Myocyte (in vitro differentiated cells): Measurements from ENCODE around the gene SOX6. TPM values are rescaled to one million over a fixed set of nuclear protein-coding genes. Genes with fewer than 3 reads are reported as not detected.
"Not testable (repeated sequence)": the region's sequence is repeated elsewhere in the genome, so short reads cannot be mapped to it uniquely, and the experiment has no call there.

Experiments used
- DNase-seq: peaks from one replicate; pipeline ENCODE4 v3.0.0-alpha.2; 2012; ENCODE audit warnings: low read depth
- total RNA-seq: library from RNA; depleted of rRNA; stranded (reverse); fragments of >200 nt; gene quantifications from 2 replicates; pipeline ENCODE4 v1.2.3, GENCODE V29; 2014

The SOX6 gene
- total RNA-seq, 1 donor from 2014 or later, result 1.1 TPM

DNA sequence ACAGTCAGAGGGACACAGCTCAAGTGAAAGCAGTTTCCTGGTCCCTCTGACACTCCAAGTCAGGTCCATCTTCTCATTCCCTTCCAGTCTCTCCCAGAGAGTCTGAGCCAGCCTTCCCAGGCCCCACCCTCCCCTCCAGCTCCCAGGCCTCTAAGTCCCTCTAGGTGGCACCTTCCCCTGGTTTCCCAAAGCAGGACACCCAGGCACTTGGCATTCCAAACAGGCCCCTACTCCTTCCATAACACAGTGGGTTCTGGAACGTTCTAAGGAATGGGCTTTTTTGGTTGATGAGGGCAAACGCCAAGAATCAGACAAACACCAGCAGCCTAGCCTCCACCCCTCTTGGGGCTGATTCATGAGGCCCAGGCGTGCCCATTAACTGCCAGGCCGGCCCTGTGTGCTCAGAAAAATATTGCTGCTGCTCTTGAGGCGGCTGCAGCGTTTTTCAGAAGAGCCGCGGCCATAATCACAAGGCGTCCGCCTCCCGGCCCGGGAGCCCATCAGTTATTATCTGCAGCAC lies 418.7 kb downstream of the SOX6 start:
- DNase-seq, result no peak

DNA sequence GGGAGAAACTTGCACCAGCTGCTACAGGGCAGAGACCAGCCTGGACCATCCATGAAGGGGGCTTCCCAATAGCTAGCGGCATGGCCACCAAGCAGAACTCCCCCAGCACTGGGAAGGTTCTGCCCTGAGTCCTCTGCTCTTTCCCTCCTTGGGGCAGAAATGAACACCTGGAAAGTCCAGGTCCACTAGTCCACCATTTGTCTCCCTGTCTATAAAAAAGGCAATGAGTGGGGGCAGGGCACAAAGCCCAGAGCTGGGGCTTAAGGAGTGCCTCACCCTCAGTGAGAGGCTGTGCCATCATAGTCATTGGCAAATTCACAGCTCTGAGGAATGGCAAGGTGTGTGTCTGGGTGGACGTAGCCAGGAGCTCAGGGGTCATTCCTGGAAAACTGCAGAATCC lies 420.3 kb downstream of the SOX6 start:
- no peak for DNase-seq

DNA sequence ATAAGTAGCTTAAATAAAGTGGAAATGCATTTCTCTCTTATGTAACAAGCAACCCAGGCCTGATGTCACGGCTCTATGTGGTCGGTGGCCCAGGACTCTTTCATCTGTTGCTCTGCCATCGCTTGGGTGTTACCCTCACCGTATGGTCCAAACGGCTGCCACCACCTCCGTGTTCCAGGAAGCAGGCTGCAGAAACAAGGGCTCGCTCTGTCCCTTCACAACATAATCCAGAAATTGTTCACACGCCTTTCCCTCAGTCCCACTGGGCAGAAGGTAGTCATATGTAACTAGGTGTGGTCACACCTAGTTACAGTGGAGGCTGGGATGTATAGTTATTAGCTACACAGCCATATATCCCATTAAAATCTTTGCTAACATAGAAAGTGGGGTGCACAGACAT lies 421.0 kb downstream of the SOX6 start:
- DNase-seq, result no peak

DNA sequence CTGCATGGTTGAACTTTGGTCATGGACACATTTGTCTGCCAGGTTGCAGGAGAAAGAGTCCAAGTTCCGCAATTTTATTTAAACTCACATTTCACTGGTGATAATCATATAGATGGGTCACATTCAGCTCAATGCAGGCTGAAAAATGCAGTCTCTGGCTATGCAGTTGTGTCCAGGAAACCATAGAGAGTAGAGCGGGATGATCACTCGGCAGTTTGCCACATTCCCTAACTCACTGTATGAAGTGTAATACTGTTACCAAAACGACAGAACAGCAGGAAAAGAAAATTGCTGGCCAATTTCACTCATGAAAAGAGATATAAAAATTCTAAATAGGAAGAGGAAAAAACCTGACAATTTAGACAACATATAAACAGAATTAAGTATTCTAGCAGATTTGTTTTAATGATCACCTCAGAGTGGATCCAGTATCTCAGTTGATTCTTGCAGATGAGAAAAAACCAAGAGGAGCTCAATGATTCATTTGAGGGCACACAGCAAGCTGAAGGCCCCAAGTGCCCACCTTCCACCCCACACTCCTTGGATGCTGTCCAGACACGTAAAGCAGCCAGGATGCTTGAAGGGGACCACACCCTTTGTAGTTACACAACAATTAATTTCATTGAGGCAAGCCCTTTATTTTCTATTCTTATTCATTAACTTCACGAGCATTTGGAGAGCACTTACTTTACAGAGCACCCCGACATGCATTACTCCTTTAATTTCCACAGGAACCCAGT lies 422.3 kb downstream of the SOX6 start:
- no peak for DNase-seq

DNA sequence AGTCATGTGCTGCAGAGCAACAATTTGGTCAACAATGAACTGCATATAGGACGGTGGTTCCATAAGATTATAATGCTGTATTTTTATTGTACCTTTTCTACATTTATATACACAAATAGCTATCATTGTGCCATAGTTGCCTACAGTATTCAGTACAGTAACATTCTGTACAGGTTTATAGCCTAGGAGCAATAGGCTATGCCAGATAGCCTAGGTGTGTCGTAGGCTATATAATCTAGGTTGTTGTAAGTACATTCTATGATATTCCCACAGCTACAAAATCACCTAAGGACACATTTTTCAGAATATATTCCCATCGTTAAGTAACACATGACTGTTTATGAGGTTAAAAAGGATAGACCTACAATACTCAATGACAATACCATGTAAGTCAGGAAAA lies 423.9 kb downstream of the SOX6 start:
- DNase-seq, result no peak

DNA sequence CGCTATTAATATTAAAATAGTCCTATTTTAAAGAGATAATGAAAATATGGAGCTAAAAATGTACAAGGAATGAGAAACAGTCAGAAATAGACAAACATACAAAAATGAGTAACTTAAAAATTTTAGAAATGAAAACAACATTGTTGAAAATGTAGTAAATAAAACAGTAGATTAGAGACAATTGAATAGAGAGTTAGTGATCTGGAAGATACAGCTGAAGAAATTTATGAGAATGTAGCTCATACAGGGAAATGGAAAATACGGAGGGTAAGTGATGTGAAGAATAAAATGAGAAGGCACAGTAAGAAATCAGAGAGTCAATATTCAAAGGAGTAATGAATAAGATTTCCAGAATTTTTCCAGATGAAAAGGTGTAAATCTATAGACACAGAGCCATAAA lies 424.8 kb downstream of the SOX6 start:
- DNase-seq, result no peak

DNA sequence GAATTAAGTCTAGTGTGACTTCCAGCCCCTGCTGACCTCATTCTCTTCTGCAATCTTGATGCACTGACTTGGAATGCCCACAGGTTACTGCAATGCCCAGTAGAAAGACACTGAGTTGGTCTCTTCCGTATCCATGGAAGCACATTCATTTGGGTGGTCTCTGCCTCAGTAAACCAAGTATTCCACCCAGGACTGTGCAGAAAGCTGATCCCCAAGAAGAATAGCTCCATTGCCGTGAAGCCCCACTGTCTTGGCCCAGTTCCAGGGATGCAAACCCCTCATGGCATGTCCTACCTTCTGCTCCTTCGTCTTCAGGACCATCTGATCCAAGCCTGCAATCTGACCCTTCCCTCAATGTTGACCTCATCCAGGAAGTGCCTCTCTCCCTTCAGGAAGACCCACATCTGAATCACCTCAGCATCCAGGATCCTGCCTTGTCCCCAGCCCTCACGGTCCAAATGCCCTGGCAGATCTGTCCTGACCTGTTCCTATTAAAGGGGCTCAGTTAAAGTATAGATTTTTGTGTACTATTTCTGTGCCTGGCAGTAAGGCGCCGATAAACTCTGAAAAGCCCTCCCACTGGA lies 425.8 kb downstream of the SOX6 start:
- no peak for DNase-seq

DNA sequence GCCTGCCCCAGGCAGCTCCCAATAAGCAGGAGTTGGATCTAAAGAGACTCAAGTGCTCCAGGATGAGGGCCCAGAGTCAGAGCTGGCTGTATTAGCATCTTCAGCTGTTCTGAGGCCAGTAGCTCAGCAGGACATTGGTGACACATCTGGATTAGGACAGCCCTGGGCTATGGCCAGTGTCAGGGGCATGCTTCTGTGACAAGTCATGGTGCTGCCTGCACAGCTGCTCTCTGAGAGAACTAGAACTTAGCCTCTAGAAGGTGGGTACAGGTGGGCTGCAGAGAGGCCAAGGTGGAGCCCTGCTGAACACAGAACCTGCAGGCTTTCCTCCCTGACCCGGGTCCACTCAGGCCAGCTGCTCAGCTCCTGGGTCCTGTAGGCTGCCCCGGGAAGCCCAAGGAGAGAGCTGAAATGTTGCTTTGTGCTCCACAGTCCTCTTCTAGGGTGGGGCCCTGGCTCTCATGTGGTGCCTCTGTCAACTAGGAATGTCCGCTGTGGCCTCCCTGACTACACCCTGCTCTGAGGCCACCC lies 426.9 kb downstream of the SOX6 start:
- DNase-seq, result no peak

DNA sequence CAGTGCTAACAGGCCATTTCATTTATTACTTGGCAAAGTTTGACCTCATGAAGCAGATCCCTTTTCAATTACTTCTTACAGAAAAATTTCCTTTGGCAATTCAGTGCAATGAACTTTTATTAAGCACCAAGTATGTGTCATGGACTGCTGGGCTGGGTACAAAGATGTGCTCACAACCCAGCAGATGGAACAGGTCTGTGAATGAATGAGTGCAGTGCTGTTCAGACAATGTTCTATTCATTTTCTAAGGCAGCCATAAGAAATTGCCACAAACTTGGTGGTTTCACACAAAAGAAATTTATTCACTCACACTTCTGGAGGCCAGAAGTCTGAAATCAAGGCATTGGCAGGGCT lies 428.5 kb downstream of the SOX6 start:
- DNase-seq, result no peak

DNA sequence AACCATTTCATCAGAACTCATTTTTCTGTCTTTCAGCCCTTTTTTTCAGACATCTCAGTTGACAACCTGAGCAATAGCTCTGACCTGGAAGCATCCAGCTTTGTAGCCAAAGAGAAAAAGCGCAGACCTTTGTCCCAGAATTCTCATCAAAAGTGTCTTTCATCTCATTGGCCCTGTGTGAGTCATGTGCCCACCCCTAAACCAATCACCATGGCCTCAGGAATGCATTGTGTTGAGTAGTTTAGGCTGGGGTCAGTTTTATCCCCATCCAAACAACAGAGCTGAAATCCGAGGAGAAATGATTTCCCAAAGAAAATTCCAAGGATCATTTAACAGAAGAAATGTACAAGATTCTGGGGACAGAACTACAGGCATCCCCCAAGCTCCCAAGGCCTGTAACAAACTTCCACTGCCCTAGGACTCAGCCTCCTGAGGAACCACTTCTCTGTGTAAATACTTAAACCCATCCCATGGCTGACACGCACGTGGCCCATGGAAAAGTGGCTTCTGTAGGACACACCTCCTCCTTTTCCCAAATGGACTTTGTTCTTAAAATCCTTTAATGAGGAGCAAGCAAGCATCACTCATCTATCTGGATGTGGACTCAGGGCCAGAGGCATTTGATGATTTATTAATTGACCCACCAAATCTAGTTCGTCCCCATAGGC lies 429.0 kb downstream of the SOX6 start:
- DNase-seq, result no peak

DNA sequence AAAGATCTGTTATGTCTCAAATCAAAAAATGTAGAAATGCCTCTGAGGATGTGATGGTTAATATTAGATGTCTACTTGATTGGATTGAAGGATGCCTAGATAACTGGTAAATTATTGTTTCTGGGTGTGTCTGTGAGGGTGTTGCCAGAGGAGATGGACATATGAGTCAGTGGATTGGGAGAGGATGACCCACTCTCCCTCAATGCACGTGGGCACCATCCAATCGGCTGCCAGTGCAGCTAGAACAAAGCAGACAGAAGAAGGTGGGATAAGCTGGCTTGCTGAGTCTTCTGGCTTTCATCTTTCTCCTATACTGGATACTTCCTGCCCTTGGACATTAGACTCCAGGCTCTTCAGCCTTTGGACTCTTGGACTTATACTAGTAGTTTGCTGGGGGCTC lies 430.3 kb downstream of the SOX6 start:
- DNase-seq, result no peak

DNA sequence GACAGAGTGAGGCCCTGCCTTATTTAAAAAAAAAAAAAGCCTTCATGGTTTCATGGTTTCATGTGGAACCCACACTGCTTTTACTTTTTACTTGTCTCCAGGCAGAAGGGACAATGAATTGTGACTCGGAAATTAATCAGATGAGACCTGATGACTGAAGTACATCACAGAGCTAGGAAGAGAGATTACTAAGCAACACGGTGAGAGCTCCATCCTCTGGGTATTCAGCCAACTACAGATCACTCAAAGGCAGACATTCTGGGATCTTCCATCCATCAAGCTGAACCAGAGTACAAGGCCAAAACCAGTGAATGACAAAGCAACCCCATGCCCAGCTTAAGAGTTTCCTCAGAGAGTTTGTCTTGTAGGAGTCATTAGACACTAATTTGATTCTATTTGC lies 433.2 kb downstream of the SOX6 start:
- no peak for DNase-seq

DNA sequence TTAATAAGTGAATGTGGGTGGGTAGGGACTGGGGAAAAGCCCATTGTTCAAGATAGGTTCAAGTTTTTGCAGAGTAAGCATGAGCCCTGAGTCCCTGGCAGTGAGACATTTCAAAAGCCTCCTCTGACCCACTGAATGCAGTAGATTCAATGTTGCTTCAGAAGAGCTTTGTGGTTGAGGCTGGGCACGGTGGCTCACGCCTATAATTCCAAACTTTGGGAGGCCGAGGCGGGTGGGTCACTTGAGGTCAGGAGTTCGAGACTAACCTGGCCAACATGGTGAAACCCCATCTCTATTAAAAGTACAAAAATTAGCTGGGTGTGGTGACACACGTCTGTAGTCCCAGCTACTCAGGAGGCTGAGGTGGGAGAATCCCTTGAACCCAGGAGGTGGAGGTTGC lies 433.6 kb downstream of the SOX6 start:
- DNase-seq, result not testable (repeated sequence)

DNA sequence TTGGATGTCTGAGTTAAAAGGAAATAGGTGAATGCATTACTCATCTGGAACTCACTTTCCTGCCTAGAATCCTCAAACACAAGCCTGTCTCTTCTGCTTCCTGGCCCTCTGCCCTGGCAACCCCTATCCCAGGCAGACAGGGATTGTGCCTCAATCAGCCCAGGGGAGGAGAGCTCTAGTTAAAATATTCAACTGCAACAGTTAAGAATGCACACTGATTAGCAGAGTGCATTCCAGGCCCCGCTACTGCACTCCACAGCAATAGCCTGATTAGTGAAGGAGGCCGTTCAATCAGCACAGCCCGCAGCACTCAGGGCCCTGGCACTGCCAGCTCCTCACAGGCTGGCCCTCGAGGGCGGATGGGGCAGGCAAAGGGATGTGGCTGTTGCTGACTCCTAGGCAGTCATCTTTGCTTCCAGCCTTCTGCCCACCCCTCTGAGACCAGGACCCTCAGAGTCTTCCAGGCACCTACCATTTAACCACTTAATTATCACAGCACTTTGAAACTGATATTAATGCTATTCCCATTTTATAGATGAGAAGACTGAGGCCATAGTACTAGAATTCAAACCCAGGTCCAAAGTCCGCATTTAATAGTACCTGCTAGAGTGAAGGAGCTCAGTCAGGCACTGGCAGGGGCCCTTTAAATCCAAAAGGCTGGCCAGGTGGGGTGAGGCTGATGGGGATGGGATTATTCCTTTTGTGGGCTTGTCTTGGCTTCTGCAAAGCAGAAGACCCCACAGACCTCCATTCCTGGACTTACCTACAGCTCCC lies 435.3 kb downstream of the SOX6 start:
- DNase-seq, result no peak

DNA sequence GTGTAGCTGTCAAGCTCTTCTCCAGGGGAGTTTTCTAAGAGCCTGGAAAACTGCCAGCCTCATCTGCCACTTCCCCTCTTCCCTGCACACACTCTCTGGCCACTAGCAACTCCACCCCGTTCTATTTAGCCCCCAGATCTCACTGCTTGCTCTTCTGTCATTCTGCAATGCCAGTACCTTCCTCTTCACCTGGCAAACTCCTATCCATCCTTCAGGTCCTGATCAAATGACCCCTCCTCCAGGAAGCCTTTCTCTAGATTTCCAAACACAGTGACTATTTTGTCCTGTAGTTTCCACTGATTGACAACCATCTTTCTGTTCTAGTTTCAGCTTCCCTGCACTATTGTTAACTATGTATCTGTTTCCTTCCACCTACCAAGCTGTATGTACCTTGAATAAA lies 437.7 kb downstream of the SOX6 start:
- DNase-seq, result no peak

DNA sequence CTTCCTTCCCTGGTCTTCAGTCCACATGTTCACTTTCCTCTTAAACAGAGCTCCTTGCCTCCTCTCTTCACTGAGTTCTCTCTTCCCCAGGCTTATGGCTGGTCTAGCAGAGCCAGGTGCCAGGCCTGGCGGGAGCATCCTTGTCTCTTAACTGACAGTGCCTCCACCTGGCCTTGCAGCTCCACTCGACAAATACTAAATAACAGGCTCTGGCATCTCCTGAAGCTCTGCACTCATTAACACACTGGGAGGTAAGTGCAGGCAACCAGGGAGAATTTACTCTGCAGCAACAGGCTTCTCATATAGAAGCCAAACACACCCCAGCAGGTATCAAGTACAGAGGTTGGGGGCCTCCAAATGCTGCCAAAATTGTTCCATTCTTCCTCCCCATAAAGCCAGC lies 438.1 kb downstream of the SOX6 start:
- DNase-seq, result no peak
